MM.1S (cell line): ENCODE data around the gene OR6C1.

Experiments used
- CTCF ChIP-seq: fragments of 300-600 bp; sonication (generic); IDR thresholded peaks from 2 replicates; pipeline ENCODE4 v1.5.1; 2016; ENCODE audit warnings: antibody characterized with exemption, low read length, mixed read lengths
- EZH2 ChIP-seq: fragments of 300-600 bp; sonication (generic); optimal IDR thresholded peaks from 2 replicates; pipeline ENCODE3; 2017; ENCODE audit warnings: low read depth, mild to moderate bottlenecking, antibody characterized with exemption, low read length, mixed read lengths

GRCh38 chr12:55365086-55365485 is 50.9 kb downstream of the OR6C1 start:
- TF ChIP-seq CTCF (no peak), EZH2 (no peak)
